ENCODE data around the gene ABLIM2.

ABLIM2 gene

GRCh38 chr4:7992846-7993245 lies 165.8 kb downstream of the ABLIM2 start:
- in situ Hi-C loops (cut with HindIII; ENCODE audit: low pct_unique_long_range_greater_than_20kb, low sequenced_read_pairs), result no loop called here
- DNase-seq (ENCODE audit: low read depth in 1 of 2, low spot score in 1 of 2), result no peak
- no peak for TF ChIP-seq JUND (IDR thresholded peaks at IDR 0.05; ENCODE audit: low read depth)

GRCh38 chr4:7990807-7991459 lies 167.7 kb downstream of the ABLIM2 start:
- no peak for DNase-seq (ENCODE audit: low read depth in 1 of 2, low spot score in 1 of 2)
- TF ChIP-seq JUND (IDR thresholded peaks at IDR 0.05; ENCODE audit: low read depth), result no peak
- in situ Hi-C loops (cut with HindIII; ENCODE audit: low pct_unique_long_range_greater_than_20kb, low sequenced_read_pairs), result no loop called here

GRCh38 chr4:7989654-7990053 lies 169.0 kb downstream of the ABLIM2 start:
- in situ Hi-C loops (cut with HindIII; ENCODE audit: low pct_unique_long_range_greater_than_20kb, low sequenced_read_pairs), result no loop called here
- DNase-seq (ENCODE audit: low read depth in 1 of 2, low spot score in 1 of 2), result no peak

GRCh38 chr4:7988437-7988836 lies 170.2 kb downstream of the ABLIM2 start:
- in situ Hi-C loops (cut with HindIII; ENCODE audit: low pct_unique_long_range_greater_than_20kb, low sequenced_read_pairs), result no loop called here
- no peak for TF ChIP-seq JUND (IDR thresholded peaks at IDR 0.05; ENCODE audit: low read depth)
- DNase-seq (ENCODE audit: low read depth in 1 of 2, low spot score in 1 of 2), result no peak

More at GRCh38 chr4:7989654-7990053, 169.0 kb downstream of the ABLIM2 start:
- TF ChIP-seq JUND (IDR thresholded peaks at IDR 0.05; ENCODE audit: low read depth), result no peak

GRCh38 chr4:7987148-7987989 lies 171.2 kb downstream of the ABLIM2 start:
- DNase-seq (ENCODE audit: low read depth in 1 of 2, low spot score in 1 of 2), result peak; percentile 48 to 79
- in situ Hi-C loops (cut with HindIII; ENCODE audit: low pct_unique_long_range_greater_than_20kb, low sequenced_read_pairs), result no loop called here
- TF ChIP-seq JUND (IDR thresholded peaks at IDR 0.05; ENCODE audit: low read depth), result no peak

GRCh38 chr4:7985891-7986441 lies 172.6 kb downstream of the ABLIM2 start:
- in situ Hi-C loops (cut with HindIII; ENCODE audit: low pct_unique_long_range_greater_than_20kb, low sequenced_read_pairs), result no loop called here
- no peak for DNase-seq (ENCODE audit: low read depth in 1 of 2, low spot score in 1 of 2)
- no peak for TF ChIP-seq JUND (IDR thresholded peaks at IDR 0.05; ENCODE audit: low read depth)

- DNase-seq (ENCODE audit: low read depth in 1 of 2, low spot score in 1 of 2), result no peak
- in situ Hi-C loops (cut with HindIII; ENCODE audit: low pct_unique_long_range_greater_than_20kb, low sequenced_read_pairs), result no loop called here
- no peak for TF ChIP-seq JUND (IDR thresholded peaks at IDR 0.05; ENCODE audit: low read depth)
Measured at GRCh38 chr4:7985072-7985471, 173.5 kb downstream of the ABLIM2 start.

- in situ Hi-C loops (cut with HindIII; ENCODE audit: low pct_unique_long_range_greater_than_20kb, low sequenced_read_pairs), result no loop called here
- TF ChIP-seq JUND (IDR thresholded peaks at IDR 0.05; ENCODE audit: low read depth), result no peak
- no peak for DNase-seq (ENCODE audit: low read depth in 1 of 2, low spot score in 1 of 2)
Measured at GRCh38 chr4:7984286-7984925, 174.2 kb downstream of the ABLIM2 start.

GRCh38 chr4:7983296-7983695 lies 175.3 kb downstream of the ABLIM2 start:
- in situ Hi-C loops (cut with HindIII; ENCODE audit: low pct_unique_long_range_greater_than_20kb, low sequenced_read_pairs), result no loop called here
- TF ChIP-seq JUND (IDR thresholded peaks at IDR 0.05; ENCODE audit: low read depth), result no peak
- DNase-seq (ENCODE audit: low read depth in 1 of 2, low spot score in 1 of 2), result no peak

- no peak for DNase-seq (ENCODE audit: low read depth in 1 of 2, low spot score in 1 of 2)
- TF ChIP-seq JUND (IDR thresholded peaks at IDR 0.05; ENCODE audit: low read depth), result no peak
- in situ Hi-C loops (cut with HindIII; ENCODE audit: low pct_unique_long_range_greater_than_20kb, low sequenced_read_pairs), result no loop called here
Measured at GRCh38 chr4:7981738-7982394, 176.7 kb downstream of the ABLIM2 start.

GRCh38 chr4:7980036-7980435 lies 178.6 kb downstream of the ABLIM2 start:
- in situ Hi-C loops (cut with HindIII; ENCODE audit: low pct_unique_long_range_greater_than_20kb, low sequenced_read_pairs), result no loop called here
- no peak for DNase-seq (ENCODE audit: low read depth in 1 of 2, low spot score in 1 of 2)
- TF ChIP-seq JUND (IDR thresholded peaks at IDR 0.05; ENCODE audit: low read depth), result no peak

GRCh38 chr4:7979652-7979968 lies 179.0 kb downstream of the ABLIM2 start:
- no peak for TF ChIP-seq JUND (IDR thresholded peaks at IDR 0.05; ENCODE audit: low read depth)
- DNase-seq (ENCODE audit: low read depth in 1 of 2, low spot score in 1 of 2), result no peak
- in situ Hi-C loops (cut with HindIII; ENCODE audit: low pct_unique_long_range_greater_than_20kb, low sequenced_read_pairs), result no loop called here

Data from T47D (cell line).